H1 (cell line): ENCODE data around the gene SLC25A21.

Experiments used
- CTBP2 ChIP-seq: IDR thresholded peaks from 2 replicates; pipeline ENCODE4 v1.7.0; 2011; ENCODE audit warnings: borderline replicate concordance, mild to moderate bottlenecking, moderate library complexity, mixed read lengths, low read length; ENCODE audit not compliant: insufficient read depth, insufficient read length
- CTCF ChIP-seq, 3 experiments: IDR thresholded peaks; 1 replicate in 2 of 3; 2 replicates in 1 of 3; pipeline versions ENCODE4 v1.5.1 to v1.6.1; 2011; ENCODE audit warnings: low read length in 3 of 3, mild to moderate bottlenecking in 3 of 3, inconsistent platforms in 2 of 3, low read depth in 1 of 3, moderate library complexity in 1 of 3; ENCODE audit not compliant: insufficient read depth in 1 of 3; ENCODE audit errors: control extremely low read depth in 1 of 3
- FOSL1 ChIP-seq: IDR thresholded peaks from 2 replicates; pipeline ENCODE4 v1.6.1; 2011; ENCODE audit warnings: mild to moderate bottlenecking, low read depth, low read length, moderate library complexity; ENCODE audit not compliant: insufficient read depth
- JUN ChIP-seq: IDR thresholded peaks from 2 replicates; pipeline ENCODE4 v1.6.1; 2011; ENCODE audit warnings: low read depth, mild to moderate bottlenecking, improper control_type of control experiment, low read length
- KDM1A ChIP-seq: fragments of 200-600, 300-600 bp; sonication (generic); IDR thresholded peaks from 2 replicates; pipeline ENCODE4 v1.7.1; 2016; ENCODE audit warnings: mild to moderate bottlenecking, low read length, borderline replicate concordance
- SP1 ChIP-seq: IDR thresholded peaks from 2 replicates; pipeline ENCODE4 v1.6.1; 2011; ENCODE audit warnings: low read depth, low read length
- TAF1 ChIP-seq: IDR thresholded peaks from 2 replicates; pipeline ENCODE4 v1.6.1; 2011; ENCODE audit warnings: mild to moderate bottlenecking, low read depth, low read length

- TF ChIP-seq JUN (no peak), FOSL1 (no peak), CTCF (IDR thresholded peaks at IDR 0.05; ENCODE audit: control extremely low read depth in 1 of 3, insufficient read depth in 1 of 3, low read depth in 1 of 3, low read length in 3 of 3) (no peak), CTBP2 (no peak), SP1 (no peak), TAF1 (no peak), KDM1A (no peak)
Measured at GRCh38 chr14:37213016-37213415, 40.6 kb upstream of the SLC25A21 start.
